ENCODE measurements around the gene DOCK2. TPM values are rescaled to one million over a fixed set of nuclear protein-coding genes. Genes with fewer than 3 reads are reported as not detected.

DOCK2 gene
- total RNA-seq, 2 experiments from 2014 or later = 266 to 275 TPM

GRCh38 chr5:169667896-169668674, 31.0 kb downstream of the DOCK2 start:
- peaks cover 17% of the 10 kb centered on the region for H3K4me1 Mint-ChIP-seq
- H3K36me3 Mint-ChIP-seq = peaks cover 27% of the 10 kb centered on the region
- no peak for DNase-seq
- H3K27me3 Mint-ChIP-seq = no peaks in the 10 kb centered on the region
- no peak overlapping the region for H3K27ac Mint-ChIP-seq
- H3K9me3 Mint-ChIP-seq = peaks cover 9% of the 10 kb centered on the region
- POLR2A ChIA-PET = no interaction called here
- H3K4me3 Mint-ChIP-seq = no peak overlapping the region
- no peak for ATAC-seq (ENCODE audit: low read depth)

GRCh38 chr5:169668732-169669131, 31.7 kb downstream of the DOCK2 start:
- DNase-seq (no peak), ATAC-seq (ENCODE audit: low read depth) (no peak)
- Mint-ChIP-seq H3K27me3 (no peaks in the 10 kb centered on the region), H3K27ac (no peak overlapping the region), H3K4me1 (peaks cover 14% of the 10 kb centered on the region), H3K4me3 (no peak overlapping the region), H3K9me3 (peaks cover 9% of the 10 kb centered on the region), H3K36me3 (peaks cover 24% of the 10 kb centered on the region)
- POLR2A ChIA-PET = no interaction called here

- POLR2A ChIA-PET = no interaction called here
- Mint-ChIP-seq H3K27ac (no peak overlapping the region), H3K4me1 (peaks cover 9% of the 10 kb centered on the region), H3K9me3 (no peaks in the 10 kb centered on the region), H3K4me3 (no peak overlapping the region), H3K27me3 (no peaks in the 10 kb centered on the region), H3K36me3 (peaks cover 16% of the 10 kb centered on the region)
- ATAC-seq (ENCODE audit: low read depth) (no peak), DNase-seq (no peak)
Measured at GRCh38 chr5:169670769-169671525, 33.9 kb downstream of the DOCK2 start.

GRCh38 chr5:169682026-169682425, 45.0 kb downstream of the DOCK2 start:
- ATAC-seq (ENCODE audit: low read depth) = no peak
- POLR2A ChIA-PET = interaction anchor here (2.4 kb wide), 1 partner anchor 98 kb away, joined by 10 read pairs; the partner anchor contains the start of gene SPDL1
- Mint-ChIP-seq H3K27me3 (no peaks in the 10 kb centered on the region), H3K36me3 (peaks cover 55% of the 10 kb centered on the region), H3K27ac (no peak overlapping the region), H3K4me3 (no peak overlapping the region), H3K4me1 (peaks cover 2% of the 10 kb centered on the region), H3K9me3 (no peaks in the 10 kb centered on the region)
- DNase-seq = no peak

GRCh38 chr5:169686137-169686536, 49.1 kb downstream of the DOCK2 start:
- H3K36me3 Mint-ChIP-seq = peaks cover 53% of the 10 kb centered on the region
- no peaks in the 10 kb centered on the region for H3K27me3 Mint-ChIP-seq
- H3K27ac Mint-ChIP-seq = no peak overlapping the region
- no peak overlapping the region for H3K4me3 Mint-ChIP-seq
- no peak for ATAC-seq (ENCODE audit: low read depth)
- no peak for DNase-seq
- POLR2A ChIA-PET = no interaction called here
- H3K9me3 Mint-ChIP-seq = no peaks in the 10 kb centered on the region
- peaks cover 5% of the 10 kb centered on the region for H3K4me1 Mint-ChIP-seq

- peaks cover 41% of the 10 kb centered on the region for H3K36me3 Mint-ChIP-seq
- H3K9me3 Mint-ChIP-seq = no peaks in the 10 kb centered on the region
- H3K4me3 Mint-ChIP-seq = no peak overlapping the region
- H3K27ac Mint-ChIP-seq = no peak overlapping the region
- H3K4me1 Mint-ChIP-seq = peaks cover 5% of the 10 kb centered on the region
- ATAC-seq (ENCODE audit: low read depth) (no peak), DNase-seq (no peak)
- H3K27me3 Mint-ChIP-seq = no peaks in the 10 kb centered on the region
- POLR2A ChIA-PET = no interaction called here
Measured at GRCh38 chr5:169688106-169688505, 51.0 kb downstream of the DOCK2 start.

- no peaks in the 10 kb centered on the region for H3K27me3 Mint-ChIP-seq
- H3K36me3 Mint-ChIP-seq = peaks cover 35% of the 10 kb centered on the region
- no peak overlapping the region for H3K4me3 Mint-ChIP-seq
- no peak for DNase-seq
- H3K27ac Mint-ChIP-seq = no peak overlapping the region
- POLR2A ChIA-PET = no interaction called here
- H3K4me1 Mint-ChIP-seq = peaks cover 2% of the 10 kb centered on the region
- no peak for ATAC-seq (ENCODE audit: low read depth)
- H3K9me3 Mint-ChIP-seq = no peaks in the 10 kb centered on the region
Measured at GRCh38 chr5:169691471-169691870, 54.4 kb downstream of the DOCK2 start.

GRCh38 chr5:169694091-169694625, 57.1 kb downstream of the DOCK2 start:
- Mint-ChIP-seq H3K4me3 (no peak overlapping the region), H3K27me3 (no peaks in the 10 kb centered on the region), H3K27ac (no peak overlapping the region), H3K9me3 (no peaks in the 10 kb centered on the region), H3K36me3 (peaks cover 41% of the 10 kb centered on the region), H3K4me1 (no peaks in the 10 kb centered on the region)
- DNase-seq = no peak
- POLR2A ChIA-PET = no interaction called here
- no peak for ATAC-seq (ENCODE audit: low read depth)

GRCh38 chr5:169695025-169695625, 58.0 kb downstream of the DOCK2 start:
- ATAC-seq (ENCODE audit: low read depth) (no peak), DNase-seq (no peak)
- H3K4me1 Mint-ChIP-seq = no peaks in the 10 kb centered on the region
- H3K27me3 Mint-ChIP-seq = no peaks in the 10 kb centered on the region
- H3K9me3 Mint-ChIP-seq = no peaks in the 10 kb centered on the region
- H3K27ac Mint-ChIP-seq = no peak overlapping the region
- H3K36me3 Mint-ChIP-seq = peaks cover 40% of the 10 kb centered on the region
- H3K4me3 Mint-ChIP-seq = no peak overlapping the region
- POLR2A ChIA-PET = no interaction called here

- DNase-seq (no peak), ATAC-seq (ENCODE audit: low read depth) (no peak)
- POLR2A ChIA-PET = no interaction called here
- H3K4me3 Mint-ChIP-seq = no peak overlapping the region
- no peaks in the 10 kb centered on the region for H3K27me3 Mint-ChIP-seq
- no peaks in the 10 kb centered on the region for H3K4me1 Mint-ChIP-seq
- H3K36me3 Mint-ChIP-seq = peaks cover 34% of the 10 kb centered on the region
- H3K27ac Mint-ChIP-seq = no peak overlapping the region
- no peaks in the 10 kb centered on the region for H3K9me3 Mint-ChIP-seq
Measured at GRCh38 chr5:169695919-169696490, 58.9 kb downstream of the DOCK2 start.

GRCh38 chr5:169696621-169697510, 59.8 kb downstream of the DOCK2 start:
- ATAC-seq (ENCODE audit: low read depth) (no peak), DNase-seq (no peak)
- no peaks in the 10 kb centered on the region for H3K27me3 Mint-ChIP-seq
- no peak overlapping the region for H3K4me3 Mint-ChIP-seq
- POLR2A ChIA-PET = no interaction called here
- H3K27ac Mint-ChIP-seq = no peak overlapping the region
- H3K9me3 Mint-ChIP-seq = no peaks in the 10 kb centered on the region
- H3K36me3 Mint-ChIP-seq = peaks cover 41% of the 10 kb centered on the region
- H3K4me1 Mint-ChIP-seq = no peaks in the 10 kb centered on the region

- Mint-ChIP-seq H3K27ac (no peak overlapping the region), H3K36me3 (peaks cover 44% of the 10 kb centered on the region), H3K4me1 (no peaks in the 10 kb centered on the region), H3K4me3 (no peak overlapping the region), H3K9me3 (no peaks in the 10 kb centered on the region), H3K27me3 (no peaks in the 10 kb centered on the region)
- POLR2A ChIA-PET = no interaction called here
- no peak for DNase-seq
- no peak for ATAC-seq (ENCODE audit: low read depth)
Measured at GRCh38 chr5:169697511-169697890, 60.4 kb downstream of the DOCK2 start.

- H3K4me1 Mint-ChIP-seq = no peaks in the 10 kb centered on the region
- POLR2A ChIA-PET = no interaction called here
- no peaks in the 10 kb centered on the region for H3K9me3 Mint-ChIP-seq
- no peak overlapping the region for H3K4me3 Mint-ChIP-seq
- ATAC-seq (ENCODE audit: low read depth) (no peak), DNase-seq (no peak)
- peak overlapping the region; percentile 21 for H3K27ac Mint-ChIP-seq
- H3K36me3 Mint-ChIP-seq = peaks cover 45% of the 10 kb centered on the region
- H3K27me3 Mint-ChIP-seq = no peaks in the 10 kb centered on the region
Measured at GRCh38 chr5:169697976-169698375, 60.9 kb downstream of the DOCK2 start.

Measured in activated naive CD8-positive, alpha-beta T cell treated with anti-CD3 and anti-CD28 coated beads, Interleukin-2, amount 10 ng/mL, durations not matched to agents 7 days and 5 days (primary cell).